Measurements from ENCODE around the gene BRD1.

BRD1 gene

GRCh38 chr22:49754696-49755630 lies 72.7 kb downstream of the BRD1 start:
- Histone ChIP-seq H3K4ac (ENCODE audit: low read depth, low read length) (no peak overlapping the region), H4K5ac (ENCODE audit: low read length) (no peak overlapping the region), H3K27me3 (ENCODE audit: insufficient read depth, low read length, poor library complexity) (no peaks in the 10 kb centered on the region), H4K8ac (ENCODE audit: low read depth, low read length) (no peak overlapping the region), H2BK15ac (replicated peaks; ENCODE audit: low read depth) (no peak overlapping the region), H3K9ac (ENCODE audit: low read length) (no peak overlapping the region), H3K79me2 (ENCODE audit: control insufficient read depth, insufficient read depth, low read length) (no peaks in the 10 kb centered on the region), H2BK120ac (ENCODE audit: low read depth, low read length) (no peak overlapping the region), H3K4me1 (ENCODE audit: control insufficient read depth, low read depth, low read length) (no peaks in the 10 kb centered on the region), H2BK5ac (ENCODE audit: low read length) (no peak overlapping the region), H3K36me3 (ENCODE audit: control insufficient read depth, insufficient read depth, low read length) (no peaks in the 10 kb centered on the region), H3K18ac (ENCODE audit: low read length) (no peak overlapping the region), H3K27ac (ENCODE audit: low read depth, low read length) (no peak overlapping the region), H3K79me1 (ENCODE audit: low read length) (no peaks in the 10 kb centered on the region), H3K4me2 (ENCODE audit: low read length) (no peak overlapping the region), H2AK5ac (ENCODE audit: low read length) (no peak overlapping the region), H3K56ac (ENCODE audit: low read length) (no peak overlapping the region), H3K4me3 (ENCODE audit: low read length) (no peak overlapping the region), H3K23ac (ENCODE audit: low read length) (no peak overlapping the region)
- no peak for DNase-seq
- WGBS (ENCODE audit: extremely low coverage, insufficient coverage, low lambda C conversion rate): no CpG with 5 or more reads among the region's 25 CpGs

- Histone ChIP-seq H2BK5ac (ENCODE audit: low read length) (no peak overlapping the region), H3K27ac (ENCODE audit: low read depth, low read length) (no peak overlapping the region), H3K9ac (ENCODE audit: low read length) (no peak overlapping the region), H3K79me2 (ENCODE audit: control insufficient read depth, insufficient read depth, low read length) (no peaks in the 10 kb centered on the region), H3K4me1 (ENCODE audit: control insufficient read depth, low read depth, low read length) (no peaks in the 10 kb centered on the region), H3K36me3 (ENCODE audit: control insufficient read depth, insufficient read depth, low read length) (no peaks in the 10 kb centered on the region), H2BK15ac (replicated peaks; ENCODE audit: low read depth) (no peak overlapping the region), H4K5ac (ENCODE audit: low read length) (no peak overlapping the region), H3K27me3 (ENCODE audit: insufficient read depth, low read length, poor library complexity) (no peaks in the 10 kb centered on the region), H3K4me2 (ENCODE audit: low read length) (no peak overlapping the region), H4K8ac (ENCODE audit: low read depth, low read length) (no peak overlapping the region), H3K56ac (ENCODE audit: low read length) (no peak overlapping the region), H3K18ac (ENCODE audit: low read length) (no peak overlapping the region), H3K4ac (ENCODE audit: low read depth, low read length) (no peak overlapping the region), H2AK5ac (ENCODE audit: low read length) (no peak overlapping the region), H3K79me1 (ENCODE audit: low read length) (no peaks in the 10 kb centered on the region), H3K23ac (ENCODE audit: low read length) (no peak overlapping the region), H2BK120ac (ENCODE audit: low read depth, low read length) (no peak overlapping the region), H3K4me3 (ENCODE audit: low read length) (no peak overlapping the region)
- DNase-seq: no peak
- WGBS (ENCODE audit: extremely low coverage, insufficient coverage, low lambda C conversion rate): no CpG with 5 or more reads among the region's 20 CpGs
Measured at GRCh38 chr22:49753961-49754695, 73.5 kb downstream of the BRD1 start.

GRCh38 chr22:49753276-49753890 lies 74.3 kb downstream of the BRD1 start:
- Histone ChIP-seq H3K56ac (ENCODE audit: low read length) (no peak overlapping the region), H2AK5ac (ENCODE audit: low read length) (no peak overlapping the region), H4K8ac (ENCODE audit: low read depth, low read length) (no peak overlapping the region), H2BK120ac (ENCODE audit: low read depth, low read length) (no peak overlapping the region), H3K4ac (ENCODE audit: low read depth, low read length) (no peak overlapping the region), H3K18ac (ENCODE audit: low read length) (no peak overlapping the region), H3K4me1 (ENCODE audit: control insufficient read depth, low read depth, low read length) (no peaks in the 10 kb centered on the region), H2BK5ac (ENCODE audit: low read length) (no peak overlapping the region), H3K79me2 (ENCODE audit: control insufficient read depth, insufficient read depth, low read length) (no peaks in the 10 kb centered on the region), H3K36me3 (ENCODE audit: control insufficient read depth, insufficient read depth, low read length) (no peaks in the 10 kb centered on the region), H3K79me1 (ENCODE audit: low read length) (no peaks in the 10 kb centered on the region), H3K27ac (ENCODE audit: low read depth, low read length) (no peak overlapping the region), H3K4me3 (ENCODE audit: low read length) (no peak overlapping the region), H3K4me2 (ENCODE audit: low read length) (no peak overlapping the region), H3K23ac (ENCODE audit: low read length) (no peak overlapping the region), H3K9ac (ENCODE audit: low read length) (no peak overlapping the region), H2BK15ac (replicated peaks; ENCODE audit: low read depth) (no peak overlapping the region), H4K5ac (ENCODE audit: low read length) (no peak overlapping the region), H3K27me3 (ENCODE audit: insufficient read depth, low read length, poor library complexity) (no peaks in the 10 kb centered on the region)
- WGBS (ENCODE audit: extremely low coverage, insufficient coverage, low lambda C conversion rate): no CpG with 5 or more reads among the region's 20 CpGs
- DNase-seq: no peak

GRCh38 chr22:49752598-49753091 lies 75.0 kb downstream of the BRD1 start:
- H4K8ac ChIP-seq (ENCODE audit: low read depth, low read length): no peak overlapping the region
- no peak overlapping the region for H3K4me2 ChIP-seq (ENCODE audit: low read length)
- no peak overlapping the region for H2BK120ac ChIP-seq (ENCODE audit: low read depth, low read length)
- H3K9ac ChIP-seq (ENCODE audit: low read length): no peak overlapping the region
- H3K27ac ChIP-seq (ENCODE audit: low read depth, low read length): no peak overlapping the region
- no peak overlapping the region for H3K4ac ChIP-seq (ENCODE audit: low read depth, low read length)
- H3K79me1 ChIP-seq (ENCODE audit: low read length): no peaks in the 10 kb centered on the region
- H3K36me3 ChIP-seq (ENCODE audit: control insufficient read depth, insufficient read depth, low read length): no peaks in the 10 kb centered on the region
- no peaks in the 10 kb centered on the region for H3K27me3 ChIP-seq (ENCODE audit: insufficient read depth, low read length, poor library complexity)
- no peaks in the 10 kb centered on the region for H3K79me2 ChIP-seq (ENCODE audit: control insufficient read depth, insufficient read depth, low read length)
- no peak overlapping the region for H3K18ac ChIP-seq (ENCODE audit: low read length)
- H3K4me3 ChIP-seq (ENCODE audit: low read length): no peak overlapping the region
- no peak overlapping the region for H4K5ac ChIP-seq (ENCODE audit: low read length)
- WGBS (ENCODE audit: extremely low coverage, insufficient coverage, low lambda C conversion rate): no CpG with 5 or more reads among the region's 21 CpGs
- no peak overlapping the region for H3K23ac ChIP-seq (ENCODE audit: low read length)
- no peak overlapping the region for H3K56ac ChIP-seq (ENCODE audit: low read length)
- no peak overlapping the region for H2AK5ac ChIP-seq (ENCODE audit: low read length)
- no peaks in the 10 kb centered on the region for H3K4me1 ChIP-seq (ENCODE audit: control insufficient read depth, low read depth, low read length)
- no peak overlapping the region for H2BK5ac ChIP-seq (ENCODE audit: low read length)
- no peak overlapping the region for H2BK15ac ChIP-seq (replicated peaks; ENCODE audit: low read depth)
- no peak for DNase-seq

GRCh38 chr22:49751966-49752597 lies 75.6 kb downstream of the BRD1 start:
- Histone ChIP-seq H2BK5ac (ENCODE audit: low read length) (no peak overlapping the region), H3K4ac (ENCODE audit: low read depth, low read length) (no peak overlapping the region), H3K4me2 (ENCODE audit: low read length) (no peak overlapping the region), H3K27ac (ENCODE audit: low read depth, low read length) (no peak overlapping the region), H4K8ac (ENCODE audit: low read depth, low read length) (no peak overlapping the region), H3K56ac (ENCODE audit: low read length) (no peak overlapping the region), H3K27me3 (ENCODE audit: insufficient read depth, low read length, poor library complexity) (no peaks in the 10 kb centered on the region), H3K79me2 (ENCODE audit: control insufficient read depth, insufficient read depth, low read length) (no peaks in the 10 kb centered on the region), H2BK120ac (ENCODE audit: low read depth, low read length) (no peak overlapping the region), H3K23ac (ENCODE audit: low read length) (no peak overlapping the region), H3K79me1 (ENCODE audit: low read length) (no peaks in the 10 kb centered on the region), H3K9ac (ENCODE audit: low read length) (no peak overlapping the region), H2BK15ac (replicated peaks; ENCODE audit: low read depth) (no peak overlapping the region), H3K4me1 (ENCODE audit: control insufficient read depth, low read depth, low read length) (no peaks in the 10 kb centered on the region), H4K5ac (ENCODE audit: low read length) (no peak overlapping the region), H3K4me3 (ENCODE audit: low read length) (no peak overlapping the region), H3K18ac (ENCODE audit: low read length) (no peak overlapping the region), H3K36me3 (ENCODE audit: control insufficient read depth, insufficient read depth, low read length) (no peaks in the 10 kb centered on the region), H2AK5ac (ENCODE audit: low read length) (no peak overlapping the region)
- DNase-seq: no peak
- no CpG with 5 or more reads among the region's 17 CpGs for WGBS (ENCODE audit: extremely low coverage, insufficient coverage, low lambda C conversion rate)

Data from mesendoderm (in vitro differentiated cells).